ENCODE data around the gene PDE6C.

The PDE6C gene

GRCh38 chr10:93594518-93594917 lies 17.8 kb upstream of the PDE6C start:
- DNase-seq (ENCODE audit: low read depth) = no peak

DNA sequence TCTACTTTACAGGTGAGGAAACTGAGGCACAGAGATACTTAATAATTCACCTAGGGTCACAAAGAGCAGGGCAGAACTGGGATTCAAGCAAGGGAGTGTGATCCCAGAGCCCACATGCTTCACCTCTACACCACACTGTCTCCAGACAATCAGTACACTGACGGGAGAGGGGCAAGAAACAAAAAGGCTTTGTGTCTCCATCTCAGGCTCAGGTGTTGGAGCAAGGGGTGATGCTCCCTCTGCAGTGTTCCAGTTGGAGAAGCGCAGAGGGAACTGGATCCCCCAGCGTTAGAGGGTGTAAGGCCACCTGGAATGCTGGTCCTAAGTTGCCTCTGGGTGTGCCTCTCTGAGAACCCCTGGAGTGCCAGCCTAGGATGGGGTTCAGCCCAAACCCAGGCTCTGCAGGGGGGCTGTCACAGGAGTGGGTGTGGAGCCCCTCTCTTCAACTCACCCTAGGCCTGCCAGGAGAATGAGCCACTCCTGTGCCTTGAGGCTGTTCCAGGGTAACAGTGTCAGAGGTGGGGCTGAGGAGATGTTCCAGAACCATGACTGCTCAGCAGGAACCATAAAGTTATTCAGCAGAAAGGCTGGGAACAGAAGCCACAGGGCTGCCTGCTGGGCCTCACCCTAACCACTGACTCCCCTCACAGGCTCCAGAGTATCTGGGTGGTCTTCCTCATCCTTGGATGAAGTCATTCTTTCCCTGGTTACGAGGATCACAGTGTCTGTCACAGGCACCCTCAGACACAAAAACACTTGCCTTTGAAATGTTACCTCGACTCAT lies 16.8 kb upstream of the PDE6C start:
- no peak for DNase-seq (ENCODE audit: low read depth)

GRCh38 chr10:93596539-93596938 lies 15.8 kb upstream of the PDE6C start:
- no peak for DNase-seq (ENCODE audit: low read depth)

DNA sequence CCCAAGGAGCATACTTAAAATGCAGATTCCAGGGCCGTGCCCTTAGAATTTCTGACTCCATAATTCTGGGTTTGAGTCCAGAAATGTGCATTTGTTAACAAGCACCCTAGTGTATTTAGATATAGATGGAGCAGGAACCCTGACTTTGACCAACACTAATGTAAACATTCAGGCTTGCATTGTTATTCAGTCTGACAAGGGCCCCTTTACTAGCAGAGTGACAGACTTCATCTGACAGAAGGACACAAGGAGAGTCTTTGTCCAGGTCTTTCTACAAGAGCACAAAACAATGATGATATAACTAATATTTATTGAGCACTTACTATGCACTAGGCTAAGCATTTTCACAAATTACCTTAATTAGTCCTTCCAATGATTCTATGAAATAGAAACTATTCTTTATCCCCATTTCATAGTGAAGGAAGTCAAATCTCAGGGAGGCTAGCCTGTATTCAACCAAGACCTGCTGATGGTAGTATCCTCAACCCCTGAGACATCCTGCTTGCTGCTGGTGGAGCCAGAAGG lies 15.2 kb upstream of the PDE6C start:
- no peak for DNase-seq (ENCODE audit: low read depth)

- no peak for DNase-seq (ENCODE audit: low read depth)
Measured at GRCh38 chr10:93598157-93598556, 14.2 kb upstream of the PDE6C start.

DNA sequence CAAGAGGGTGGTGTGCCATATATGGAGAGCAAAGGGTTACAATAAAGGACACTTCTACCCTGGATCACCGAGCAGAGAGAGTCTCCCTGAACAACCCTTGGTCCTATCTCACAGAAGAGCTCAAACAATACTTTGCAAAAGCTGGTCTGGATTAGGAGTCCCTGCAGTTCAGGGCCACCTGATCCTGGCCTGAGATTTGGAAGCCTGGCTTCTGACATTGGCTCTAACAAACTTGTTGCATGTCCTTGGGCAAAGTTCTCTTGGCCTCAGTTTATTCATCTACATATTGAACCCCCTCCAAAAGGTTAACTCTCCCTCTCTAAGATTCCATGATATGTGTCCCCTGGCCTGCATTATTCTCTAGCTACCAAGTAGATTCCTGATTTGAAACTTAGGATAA lies 13.0 kb upstream of the PDE6C start:
- DNase-seq (ENCODE audit: low read depth) = no peak

DNA sequence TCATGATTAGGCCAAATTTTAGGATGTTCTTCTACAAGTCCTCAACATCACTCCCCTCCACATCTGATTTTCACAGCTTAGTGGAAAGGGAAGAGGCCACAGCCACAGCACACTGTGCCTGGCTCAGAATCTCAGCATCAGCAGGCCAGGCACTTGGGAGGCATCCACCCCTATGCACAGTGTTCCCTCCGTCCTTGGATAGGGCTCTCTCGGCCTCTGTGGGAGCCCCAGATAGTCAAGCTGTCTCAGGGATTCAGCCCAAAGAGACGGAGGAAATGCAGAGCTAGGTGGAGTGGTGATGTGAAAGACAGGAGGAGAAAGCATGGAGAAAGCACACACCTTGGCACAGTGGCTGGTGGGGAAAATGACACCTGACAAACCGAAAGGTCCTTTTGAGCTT lies 12.6 kb upstream of the PDE6C start:
- DNase-seq (ENCODE audit: low read depth) = no peak

- no peak for DNase-seq (ENCODE audit: low read depth)
Measured at GRCh38 chr10:93600446-93601145, 11.7 kb upstream of the PDE6C start.

DNA sequence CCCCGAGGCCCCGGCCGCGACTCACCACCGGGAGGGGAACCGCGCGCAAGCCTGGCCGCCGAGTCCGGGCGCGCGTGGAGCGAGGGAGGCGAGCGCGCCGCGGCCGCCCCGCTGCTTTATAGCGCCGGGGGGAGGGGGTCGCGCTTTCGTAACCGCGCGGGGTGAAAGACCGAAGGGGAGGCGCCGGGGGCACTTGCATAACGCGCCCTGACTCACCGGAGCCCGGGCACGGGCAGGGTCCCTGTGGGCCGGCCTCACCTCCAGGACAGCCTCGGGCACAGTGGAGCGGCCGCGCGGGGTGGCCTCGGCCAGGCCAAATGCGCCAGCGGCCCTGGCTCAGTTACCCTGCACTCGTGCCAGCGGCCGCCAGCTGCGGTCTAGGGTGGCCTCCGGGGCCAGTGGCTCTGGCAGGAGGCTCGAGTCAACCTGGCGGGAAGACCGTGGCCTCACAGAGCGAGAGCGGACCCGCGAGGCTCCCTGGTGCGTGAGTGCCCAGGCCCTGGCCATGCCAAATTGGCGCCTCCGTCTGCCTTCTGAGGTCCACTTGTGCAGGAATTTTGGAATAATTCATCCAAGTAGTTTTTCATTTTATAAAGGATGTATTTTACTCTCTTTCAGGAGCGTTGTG lies 11.1 kb upstream of the PDE6C start, which contains the start of gene RBP4:
Gene RBP4, minus strand, starts transcription at position 90 of the 628 bp plus-strand sequence. CDS start 207 bp downstream, outside the sequence.
- DNase-seq (ENCODE audit: low read depth) = no peak

- DNase-seq (ENCODE audit: low read depth) = no peak
Measured at GRCh38 chr10:93601774-93602162, 10.6 kb upstream of the PDE6C start.

- DNase-seq (ENCODE audit: low read depth) = no peak
Measured at GRCh38 chr10:93603023-93603422, 9.3 kb upstream of the PDE6C start.

- no peak for DNase-seq (ENCODE audit: low read depth)
Measured at GRCh38 chr10:93604146-93604545, 8.2 kb upstream of the PDE6C start.

DNA sequence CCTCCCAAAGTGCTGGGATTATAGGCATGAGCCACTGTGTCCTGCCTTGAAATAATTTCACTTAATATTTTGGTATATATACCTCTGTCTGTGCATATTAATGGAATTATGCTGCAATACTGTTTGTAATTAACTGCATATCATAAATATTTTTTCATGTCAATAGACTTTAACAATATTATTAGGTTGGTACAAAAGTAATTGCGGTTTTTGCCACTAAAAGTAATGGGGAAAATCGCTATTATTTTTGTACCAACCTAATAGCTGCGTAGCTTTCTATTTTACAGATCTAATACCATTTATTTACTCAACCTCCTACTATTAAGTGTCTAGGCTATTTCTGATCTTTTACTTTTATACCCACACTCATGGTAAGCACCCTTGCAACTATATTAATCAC lies 3.9 kb upstream of the PDE6C start:
- no peak for DNase-seq (ENCODE audit: low read depth)

DNA sequence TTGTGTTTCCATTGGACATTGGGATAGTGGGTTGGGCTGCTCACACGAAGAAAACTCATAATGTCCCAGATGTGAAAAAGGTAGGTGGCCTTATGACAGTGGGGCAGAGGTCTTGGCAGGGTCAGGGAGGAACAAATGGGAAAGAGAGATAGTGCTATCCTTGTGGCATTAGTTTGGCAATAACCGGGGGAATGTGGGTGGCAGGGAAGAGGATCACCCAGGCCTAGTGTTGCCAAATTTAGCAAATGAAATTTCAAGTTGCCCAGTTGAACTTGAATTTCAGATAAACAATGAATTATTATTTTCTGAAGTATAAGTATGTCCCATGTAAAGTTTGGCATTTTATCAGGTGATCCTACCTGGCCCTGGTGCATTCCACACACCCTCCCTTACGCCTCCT lies 789 bp downstream of the PDE6C start:
- DNase-seq (ENCODE audit: low read depth) = no peak

- DNase-seq (ENCODE audit: low read depth) = no peak
Measured at GRCh38 chr10:93614101-93614825, 1.9 kb downstream of the PDE6C start.

GRCh38 chr10:93615576-93616235 lies 3.4 kb downstream of the PDE6C start:
- DNase-seq (ENCODE audit: low read depth) = no peak

DNA sequence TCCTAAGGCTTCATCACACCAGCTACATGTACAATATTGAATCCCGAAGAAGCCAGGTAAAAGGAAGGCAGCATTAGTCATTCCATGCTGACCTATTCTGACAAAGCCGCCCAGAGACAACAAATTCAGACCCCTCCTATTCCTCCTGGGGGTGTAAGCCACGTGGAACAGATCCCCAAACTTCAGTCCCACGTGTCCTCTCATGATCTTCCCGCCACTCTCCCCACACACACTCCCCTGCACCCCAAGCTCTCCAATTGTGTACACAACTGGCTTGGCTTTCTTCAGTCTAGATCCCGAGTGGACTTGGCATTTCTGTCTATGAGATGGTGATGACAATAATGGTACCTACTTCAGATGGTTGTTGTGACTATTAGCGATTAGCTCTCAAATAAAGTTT lies 8.6 kb downstream of the PDE6C start:
- DNase-seq (ENCODE audit: low read depth) = no peak

DNA sequence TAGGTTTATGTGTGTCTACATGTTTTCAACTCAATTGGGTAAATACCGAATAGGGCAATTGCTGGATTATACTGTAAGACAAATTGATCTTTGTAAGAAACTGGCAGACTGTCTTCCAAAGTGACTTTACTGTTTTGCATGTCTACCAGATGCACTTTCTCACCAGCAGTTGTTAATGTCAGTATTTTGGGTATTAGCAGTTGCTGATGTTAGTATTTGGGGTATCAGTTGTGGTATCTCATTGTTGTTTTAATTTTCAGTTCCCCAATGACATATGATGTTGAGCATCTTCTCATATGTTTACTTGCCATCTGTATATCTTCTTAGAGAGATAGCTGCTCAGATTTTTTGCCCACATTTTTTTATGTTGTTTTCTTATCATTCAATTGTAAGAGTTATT lies 10.6 kb downstream of the PDE6C start:
- no peak for DNase-seq (ENCODE audit: low read depth)

GRCh38 chr10:93628858-93629257 lies 16.5 kb downstream of the PDE6C start:
- no peak for DNase-seq (ENCODE audit: low read depth)

- DNase-seq (ENCODE audit: low read depth) = no peak
Measured at GRCh38 chr10:93629647-93630305, 17.4 kb downstream of the PDE6C start.

Data from non-pigmented ciliary epithelial cell (primary cell).